Measurements from ENCODE around the gene CAMK4.
"Not testable (repeated sequence)": the region's sequence is repeated elsewhere in the genome, so short reads cannot be mapped to it uniquely, and the experiment has no call there.

Gene CAMK4

GRCh38 chr5:111348661-111349329 is 124.6 kb downstream of the CAMK4 start:
- TF ChIP-seq CTCF (IDR thresholded peaks at IDR 0.05; ENCODE audit: extremely low read depth, insufficient read depth, missing control alignments), result no peak
- in situ Hi-C loops (cut with MboI; ENCODE audit: low pct_unique_long_range_greater_than_20kb, low sequenced_read_pairs, unreplicated experiment), result no loop called here
- DNase-seq (ENCODE audit: low spot score), result no peak

- DNase-seq (ENCODE audit: low spot score), result no peak
- in situ Hi-C loops (cut with MboI; ENCODE audit: low pct_unique_long_range_greater_than_20kb, low sequenced_read_pairs, unreplicated experiment), result no loop called here
- TF ChIP-seq CTCF (IDR thresholded peaks at IDR 0.05; ENCODE audit: extremely low read depth, insufficient read depth, missing control alignments), result no peak
Measured at GRCh38 chr5:111349429-111349828, 125.2 kb downstream of the CAMK4 start.

GRCh38 chr5:111353035-111353434 is 128.9 kb downstream of the CAMK4 start:
- DNase-seq (ENCODE audit: low spot score), result no peak
- no peak for TF ChIP-seq CTCF (IDR thresholded peaks at IDR 0.05; ENCODE audit: extremely low read depth, insufficient read depth, missing control alignments)
- in situ Hi-C loops (cut with MboI; ENCODE audit: low pct_unique_long_range_greater_than_20kb, low sequenced_read_pairs, unreplicated experiment), result no loop called here

- in situ Hi-C loops (cut with MboI; ENCODE audit: low pct_unique_long_range_greater_than_20kb, low sequenced_read_pairs, unreplicated experiment); DNase-seq (ENCODE audit: low spot score): not testable (repeated sequence)
Measured at GRCh38 chr5:111358726-111359125, 134.5 kb downstream of the CAMK4 start.

- no peak for DNase-seq (ENCODE audit: low spot score)
- TF ChIP-seq CTCF (IDR thresholded peaks at IDR 0.05; ENCODE audit: extremely low read depth, insufficient read depth, missing control alignments), result no peak
- in situ Hi-C loops (cut with MboI; ENCODE audit: low pct_unique_long_range_greater_than_20kb, low sequenced_read_pairs, unreplicated experiment), result no loop called here
Measured at GRCh38 chr5:111360173-111360572, 136.0 kb downstream of the CAMK4 start.

GRCh38 chr5:111364992-111365391 is 140.8 kb downstream of the CAMK4 start:
- in situ Hi-C loops (cut with MboI; ENCODE audit: low pct_unique_long_range_greater_than_20kb, low sequenced_read_pairs, unreplicated experiment), result no loop called here
- no peak for TF ChIP-seq CTCF (IDR thresholded peaks at IDR 0.05; ENCODE audit: extremely low read depth, insufficient read depth, missing control alignments)
- DNase-seq (ENCODE audit: low spot score), result no peak

GRCh38 chr5:111366388-111366787 is 142.2 kb downstream of the CAMK4 start:
- in situ Hi-C loops (cut with MboI; ENCODE audit: low pct_unique_long_range_greater_than_20kb, low sequenced_read_pairs, unreplicated experiment), result no loop called here
- DNase-seq (ENCODE audit: low spot score), result no peak
- TF ChIP-seq CTCF (IDR thresholded peaks at IDR 0.05; ENCODE audit: extremely low read depth, insufficient read depth, missing control alignments), result no peak

Measured in GM13977 (cell line).